Measurements from ENCODE around the gene LMNB1.
"Not testable (repeated sequence)": the region's sequence is repeated elsewhere in the genome, so short reads cannot be mapped to it uniquely, and the experiment has no call there.

Gene LMNB1

GRCh38 chr5:126793097-126793496, 16.2 kb downstream of the LMNB1 start:
- peaks cover 3% of the 10 kb centered on the region; the same call in 1 of the 2 replicates for H3K4me1 ChIP-seq (ENCODE audit: control insufficient read depth, insufficient read depth, low read length)

GRCh38 chr5:126793648-126794047, 16.7 kb downstream of the LMNB1 start:
- H3K4me3 ChIP-seq (ENCODE audit: low read depth, low read length); H3K27ac ChIP-seq (ENCODE audit: extremely low read depth, low read depth, low read length); H3K9me3 ChIP-seq (ENCODE audit: control insufficient read depth, insufficient read depth, low read depth, low read length); H3K4me1 ChIP-seq (ENCODE audit: control insufficient read depth, insufficient read depth, low read length); H3K36me3 ChIP-seq (ENCODE audit: control insufficient read depth in 2 of 2, insufficient read depth in 1 of 2, low read length in 2 of 2): not testable (repeated sequence)
- POLR2A ChIA-PET = interaction anchor here (1.9 kb wide), 1 partner anchor 15 kb away, joined by 5 read pairs; no protein-coding TSS in a partner anchor
- CTCF ChIA-PET = interaction anchor here (0.6 to 1.4 kb wide), 2 partner anchors 13 to 14 kb away, joined by 5 to 12 read pairs; no protein-coding TSS in a partner anchor

More at GRCh38 chr5:126793097-126793496, 16.2 kb downstream of the LMNB1 start:
- Histone ChIP-seq H3K27ac (ENCODE audit: extremely low read depth, low read depth, low read length) (peak overlapping the region; percentile 21; the same call in 1 of the 2 replicates), H3K36me3 (ENCODE audit: control insufficient read depth in 2 of 2, insufficient read depth in 1 of 2, low read length in 2 of 2) (no peaks in the 10 kb centered on the region; a peak in 1 of 3 replicates), H3K4me3 (ENCODE audit: low read depth, low read length) (no peak overlapping the region), H3K9me3 (ENCODE audit: control insufficient read depth, insufficient read depth, low read depth, low read length) (no peaks in the 10 kb centered on the region)
- ChIA-PET POLR2A (no interaction called here), CTCF (interaction anchor here (0.8 to 2.6 kb wide), 2 partner anchors 12 to 13 kb away, joined by 3 to 10 read pairs; no protein-coding TSS in a partner anchor)
- TF ChIP-seq ZNF664 (tag by site-specific recombination; IDR thresholded peaks at IDR 0.05) = 0 out of 2 replicates have a peak, but pooled peaks have one; percentile 53
- TF ChIP-seq ZSCAN30 (tag by site-specific recombination; IDR thresholded peaks at IDR 0.05) = no peak

GRCh38 chr5:126794157-126794828, 17.4 kb downstream of the LMNB1 start:
- Histone ChIP-seq H3K4me1 (ENCODE audit: control insufficient read depth, insufficient read depth, low read length) (peaks cover 3% of the 10 kb centered on the region; the same call in 1 of the 2 replicates), H3K4me3 (ENCODE audit: low read depth, low read length) (no peak overlapping the region), H3K27ac (ENCODE audit: extremely low read depth, low read depth, low read length) (no peak overlapping the region), H3K36me3 (ENCODE audit: control insufficient read depth in 2 of 2, insufficient read depth in 1 of 2, low read length in 2 of 2) (no peaks in the 10 kb centered on the region; a peak in 1 of 3 replicates), H3K9me3 (ENCODE audit: control insufficient read depth, insufficient read depth, low read depth, low read length) (no peaks in the 10 kb centered on the region)
- ChIA-PET CTCF (interaction anchor here (0.6 to 1.4 kb wide), 3 partner anchors 14 to 138 kb away, joined by 3 to 12 read pairs (median 5); no protein-coding TSS in a partner anchor), POLR2A (interaction anchor here (1.9 kb wide), 1 partner anchor 16 kb away, joined by 5 read pairs; no protein-coding TSS in a partner anchor)
- TF ChIP-seq ZNF623 (tag by site-specific recombination; IDR thresholded peaks at IDR 0.05) (no peak), REST (tag by site-specific recombination; IDR thresholded peaks at IDR 0.05) (no peak), IKZF3 (tag by site-specific recombination; IDR thresholded peaks at IDR 0.05) (peak; percentile 43; the same call in 1 of the 2 replicates), PRDM6 (tag by site-specific recombination; IDR thresholded peaks at IDR 0.05) (no peak), ZNF19 (tag by site-specific recombination; IDR thresholded peaks at IDR 0.05; ENCODE audit: low read depth) (no peak)

GRCh38 chr5:126799780-126800179, 22.8 kb downstream of the LMNB1 start:
- ChIA-PET POLR2A (no interaction called here), CTCF (interaction anchor here (1.7 kb wide), 1 partner anchor 20 kb away, joined by 9 read pairs; no protein-coding TSS in a partner anchor)
- H3K4me1 ChIP-seq (ENCODE audit: control insufficient read depth, insufficient read depth, low read length) = peaks cover 5% of the 10 kb centered on the region
- H3K9me3 ChIP-seq (ENCODE audit: control insufficient read depth, insufficient read depth, low read depth, low read length) = no peaks in the 10 kb centered on the region
- H3K27ac ChIP-seq (ENCODE audit: extremely low read depth, low read depth, low read length) = no peak overlapping the region
- H3K4me3 ChIP-seq (ENCODE audit: low read depth, low read length) = no peak overlapping the region
- H3K36me3 ChIP-seq (ENCODE audit: control insufficient read depth in 2 of 2, insufficient read depth in 1 of 2, low read length in 2 of 2) = peaks cover 0 to 7% of the 10 kb centered on the region in 2 experiments
- TF ChIP-seq ZNF571 (tag by site-specific recombination; IDR thresholded peaks at IDR 0.05) (no peak), ZNF292 (tag by site-specific recombination; IDR thresholded peaks at IDR 0.05; ENCODE audit: borderline replicate concordance, low read depth) (no peak), ZBTB26 (tag by site-specific recombination; optimal IDR thresholded peaks at IDR 0.05) (no peak), ZNF501 (tag by site-specific recombination; IDR thresholded peaks at IDR 0.05) (no peak), ZNF768 (tag by site-specific recombination; IDR thresholded peaks at IDR 0.05) (no peak), PRDM10 (tag by site-specific recombination; IDR thresholded peaks at IDR 0.05) (no peak), ZNF138 (tag by site-specific recombination; IDR thresholded peaks at IDR 0.05; ENCODE audit: borderline replicate concordance) (no peak), ZNF426 (tag by site-specific recombination; IDR thresholded peaks at IDR 0.05) (no peak)
